H9 (cell line): ENCODE results near the gene NLRC3. TPM values are rescaled to one million over a fixed set of nuclear protein-coding genes. Genes with fewer than 3 reads are reported as not detected.

Experiments
- DNase-seq: peaks from one replicate; pipeline ENCODE4 v3.0.0-alpha.2; 2017
- H2AFZ ChIP-seq: one replicate; pipeline ENCODE4 v1.6.1; 2013; ENCODE audit warnings: mild to moderate bottlenecking, low read length, control low read depth, moderate library complexity
- H2AK5ac ChIP-seq: 2 replicates; pipeline ENCODE4 v1.6.1; 2013; ENCODE audit warnings: low read length, control low read depth, mixed read lengths; ENCODE audit not compliant: insufficient read length
- H2BK120ac ChIP-seq: one replicate; pipeline ENCODE4 v1.6.1; 2013; ENCODE audit warnings: low read depth, mild to moderate bottlenecking, low read length, control low read depth, inconsistent platforms; ENCODE audit not compliant: poor library complexity, severe bottlenecking
- H2BK12ac ChIP-seq: 2 replicates; pipeline ENCODE4 v1.6.1; 2013; ENCODE audit warnings: low read length, control low read depth, mixed read lengths, low read depth; ENCODE audit not compliant: insufficient read length
- H2BK15ac ChIP-seq: 2 replicates; pipeline ENCODE4 v1.6.1; 2013; ENCODE audit warnings: low read depth, low read length, control low read depth
- H2BK20ac ChIP-seq: one replicate; pipeline ENCODE4 v1.6.1; 2013; ENCODE audit warnings: low read depth, mild to moderate bottlenecking, low read length, control low read depth, inconsistent platforms; ENCODE audit not compliant: poor library complexity, severe bottlenecking
- H2BK5ac ChIP-seq: 2 replicates; pipeline ENCODE4 v1.6.1; 2013; ENCODE audit warnings: low read length, control low read depth, mixed read lengths; ENCODE audit not compliant: insufficient read length
- H3K14ac ChIP-seq: 2 replicates; pipeline ENCODE4 v1.6.1; 2013; ENCODE audit warnings: low read length, control low read depth; ENCODE audit not compliant: insufficient read depth
- H3K18ac ChIP-seq: 2 replicates; pipeline ENCODE4 v1.6.1; 2013; ENCODE audit warnings: low read depth, mild to moderate bottlenecking, mixed read lengths, low read length, control low read depth; ENCODE audit not compliant: insufficient read length
- H3K23ac ChIP-seq: 2 replicates; pipeline ENCODE4 v1.6.1; 2013; ENCODE audit warnings: low read length, control low read depth, mixed read lengths, low read depth; ENCODE audit not compliant: insufficient read length
- H3K23me2 ChIP-seq: 2 replicates; pipeline ENCODE4 v1.6.1; 2013; ENCODE audit warnings: low read depth, mild to moderate bottlenecking, mixed read lengths, low read length, control low read depth; ENCODE audit not compliant: insufficient read length, poor library complexity, severe bottlenecking
- H3K27ac ChIP-seq: 2 replicates; pipeline ENCODE4 v1.5.1; 2013; ENCODE audit warnings: low read length, control low read depth, mixed read lengths, low read depth; ENCODE audit not compliant: insufficient read length
- H3K27me3 ChIP-seq: 2 replicates; pipeline ENCODE4 v1.6.1; 2013; ENCODE audit warnings: low read length, control low read depth, inconsistent platforms; ENCODE audit not compliant: insufficient read depth
- H3K4ac ChIP-seq: 2 replicates; pipeline ENCODE4 v1.6.1; 2013; ENCODE audit warnings: low read depth, mild to moderate bottlenecking, control low read depth, inconsistent platforms, low read length, moderate library complexity
- H3K4me1 ChIP-seq: 2 replicates; pipeline ENCODE4 v1.6.1; 2013; ENCODE audit warnings: low read length, control low read depth, inconsistent platforms; ENCODE audit not compliant: insufficient read depth
- H3K4me2 ChIP-seq: 2 replicates; pipeline ENCODE4 v1.6.1; 2013; ENCODE audit warnings: low read length, control low read depth, mixed read lengths; ENCODE audit not compliant: insufficient read length, insufficient read depth
- H3K56ac ChIP-seq: 2 replicates; pipeline ENCODE4 v1.6.1; 2013; ENCODE audit warnings: low read depth, mild to moderate bottlenecking, mixed read lengths, low read length, control low read depth; ENCODE audit not compliant: insufficient read length
- H3K79me1 ChIP-seq: 2 replicates; pipeline ENCODE4 v1.6.1; 2013; ENCODE audit warnings: low read depth, mild to moderate bottlenecking, moderate library complexity, low read length, control low read depth, inconsistent platforms; ENCODE audit not compliant: insufficient read depth, poor library complexity, severe bottlenecking
- H3K79me2 ChIP-seq: 2 replicates; pipeline ENCODE4 v1.6.1; 2013; ENCODE audit warnings: low read length, control low read depth, inconsistent platforms; ENCODE audit not compliant: insufficient read depth
- H3K9ac ChIP-seq: 2 replicates; pipeline ENCODE4 v1.6.1; 2013; ENCODE audit warnings: low read length, control low read depth, mixed read lengths; ENCODE audit not compliant: insufficient read length; ENCODE audit errors: extremely low read depth
- H3K9me3 ChIP-seq: one replicate; pipeline ENCODE4 v1.6.1; 2013; ENCODE audit warnings: low read depth, low read length, inconsistent platforms; ENCODE audit not compliant: control insufficient read depth
- H3T11ph ChIP-seq: one replicate; pipeline ENCODE4 v1.6.1; 2013; ENCODE audit warnings: mild to moderate bottlenecking, low read length, control low read depth, inconsistent platforms
- H4K20me1 ChIP-seq: one replicate; pipeline ENCODE4 v1.6.1; 2013; ENCODE audit not compliant: control insufficient read depth, insufficient read length, insufficient read depth
- H4K5ac ChIP-seq: 2 replicates; pipeline ENCODE4 v1.6.1; 2013; ENCODE audit warnings: low read depth, mild to moderate bottlenecking, mixed read lengths, low read length, control low read depth; ENCODE audit not compliant: insufficient read length
- H4K8ac ChIP-seq: replicated peaks from 2 replicates; pipeline ENCODE4 v1.6.1; 2013; ENCODE audit warnings: low read length, control low read depth, mixed read lengths, low read depth; ENCODE audit not compliant: insufficient read length
- H4K91ac ChIP-seq: 2 replicates; pipeline ENCODE4 v1.6.1; 2013; ENCODE audit warnings: low read depth, mild to moderate bottlenecking, moderate library complexity, mixed read lengths, low read length, control low read depth; ENCODE audit not compliant: insufficient read length
- H3K27ac Mint-ChIP-seq, 3 experiments: 2 replicates in 2 of 3; 3 replicates in 1 of 3; pipeline ENCODE4 v1.8.0; 2020 to 2021; ENCODE audit warnings: mixed read lengths in 3 of 3, mild to moderate bottlenecking in 1 of 3, moderate library complexity in 1 of 3
- H3K27me3 Mint-ChIP-seq: 2 replicates; pipeline ENCODE4 v1.8.0; 2021; ENCODE audit warnings: low read depth, mild to moderate bottlenecking, moderate library complexity, mixed read lengths
- H3K36me3 Mint-ChIP-seq, 3 experiments: 2 replicates in 2 of 3; 3 replicates in 1 of 3; pipeline ENCODE4 v1.8.0; 2020 to 2021; ENCODE audit warnings: low read depth in 3 of 3, mixed read lengths in 3 of 3; ENCODE audit not compliant: insufficient read depth in 1 of 3
- H3K4me1 Mint-ChIP-seq, 2 experiments: 2 replicates each; pipeline ENCODE4 v1.8.0; 2020; ENCODE audit warnings: mixed read lengths in 2 of 2
- H3K4me3 Mint-ChIP-seq, 2 experiments: 2 replicates in 1 of 2; 3 replicates in 1 of 2; pipeline ENCODE4 v1.8.0; 2020 to 2021; ENCODE audit warnings: mild to moderate bottlenecking in 2 of 2, mixed read lengths in 2 of 2, moderate library complexity in 1 of 2
- H3K9me3 Mint-ChIP-seq, 2 experiments: 2 replicates in 1 of 2; 3 replicates in 1 of 2; pipeline ENCODE4 v1.8.0; 2020; ENCODE audit warnings: mild to moderate bottlenecking in 2 of 2, mixed read lengths in 2 of 2, moderate library complexity in 1 of 2
- CTCF ChIP-seq: fragments of 200-600 bp; sonication (generic); conservative IDR thresholded peaks from 3 replicates; pipeline ENCODE4 v1.8.0; 2021; ENCODE audit warnings: antibody characterized with exemption, mild to moderate bottlenecking
- WGBS: extraction: QIAGEN DNeasy Blood & Tissue Kit; methylation state at CpG from one replicate; pipeline ENCODE4 v1.1.7; 2013; ENCODE audit warnings: missing lambda C conversion rate, low lambda C conversion rate, mixed read lengths; ENCODE audit not compliant: insufficient read length; ENCODE audit errors: extremely low coverage; 5-methylcytosine and 5-hydroxymethylcytosine counted together
- total RNA-seq: library from RNA; stranded (reverse); gene quantifications from 2 replicates; pipeline ENCODE4 v1.2.1, GENCODE V29; 2021

The NLRC3 gene
- total RNA-seq, 1 experiment from 2014 or later, result 0.44 TPM

- Histone ChIP-seq H4K8ac (no peak overlapping the region), H3T11ph (no peak overlapping the region), H2BK20ac (no peak overlapping the region), H3K56ac (no peak overlapping the region), H3K27ac (no peak overlapping the region), H2AFZ (no peak overlapping the region), H3K9ac (no peak overlapping the region), H2BK120ac (no peak overlapping the region), H2AK5ac (no peak overlapping the region), H3K23me2 (no peaks in the 10 kb centered on the region), H2BK15ac (no peak overlapping the region), H3K79me2 (no peaks in the 10 kb centered on the region), H4K91ac (no peak overlapping the region), H3K27me3 (no peaks in the 10 kb centered on the region), H4K5ac (no peak overlapping the region), H3K4ac (no peak overlapping the region), H2BK5ac (no peak overlapping the region), H4K20me1 (no peaks in the 10 kb centered on the region), H2BK12ac (no peak overlapping the region), H3K79me1 (peaks cover 4% of the 10 kb centered on the region), H3K4me2 (no peak overlapping the region), H3K4me1 (no peaks in the 10 kb centered on the region), H3K14ac (no peak overlapping the region), H3K18ac (no peak overlapping the region), H3K9me3 (no peaks in the 10 kb centered on the region), H3K23ac (no peak overlapping the region)
- WGBS, result no CpG with 5 or more reads among the region's 4 CpGs
- no peak for DNase-seq
- Mint-ChIP-seq H3K9me3 (no peaks in the 10 kb centered on the region), H3K4me3 (no peak overlapping the region), H3K36me3 (no peaks in the 10 kb centered on the region), H3K27me3 (no peaks in the 10 kb centered on the region), H3K4me1 (peaks cover 9 to 13% of the 10 kb centered on the region in 2 experiments), H3K27ac (no peak overlapping the region)
- TF ChIP-seq CTCF, result no peak
Measured at GRCh38 chr16:3625911-3626732, 48.9 kb upstream of the NLRC3 start.
